ENCODE results near the gene GALNTL6. TPM values are rescaled to one million over a fixed set of nuclear protein-coding genes. Genes with fewer than 3 reads are reported as not detected.

Gene GALNTL6
- total and polyA plus RNA-seq, 2 experiments from 2014 or later: 0.38 to 0.40 TPM

- TF ChIP-seq ZNF462 (CRISPR knock-in tag; IDR thresholded peaks at IDR 0.05) (no peak), REST (IDR thresholded peaks at IDR 0.05; ENCODE audit: unreplicated experiment) (no peak)
Measured at GRCh38 chr4:172390331-172390730, 577.1 kb downstream of the GALNTL6 start (continued).

- H3K27ac Mint-ChIP-seq: no peak overlapping the region
- no peak for TF ChIP-seq POLR2AphosphoS5 (IDR thresholded peaks at IDR 0.05; ENCODE audit: low read depth)
- no peak for TF ChIP-seq ZNF114 (CRISPR knock-in tag; IDR thresholded peaks at IDR 0.05)
- TF ChIP-seq REST (IDR thresholded peaks at IDR 0.05; ENCODE audit: unreplicated experiment): no peak
- no peak for TF ChIP-seq ZNF331 (CRISPR knock-in tag; IDR thresholded peaks at IDR 0.05; ENCODE audit: low read depth)
- TF ChIP-seq CREB1 (CRISPR knock-in tag; IDR thresholded peaks at IDR 0.05; ENCODE audit: low read depth): no peak
- TF ChIP-seq EZH2phosphoT487 (IDR thresholded peaks at IDR 0.05; ENCODE audit: unreplicated experiment): no peak
Measured at GRCh38 chr4:172392741-172393140, 579.5 kb downstream of the GALNTL6 start.

More at GRCh38 chr4:172392741-172393140, 579.5 kb downstream of the GALNTL6 start:
- ATAC-seq (no peak), DNase-seq (ENCODE audit: low spot score) (no peak)
- H3K4me3 ChIP-seq: no peak overlapping the region
- H3K27ac ChIP-seq (ENCODE audit: low read depth): no peak overlapping the region
- H3F3A ChIP-seq (replicated peaks; ENCODE audit: low read depth): no peaks in the 10 kb centered on the region
- Mint-ChIP-seq H3K36me3 (ENCODE audit: low read depth) (no peaks in the 10 kb centered on the region), H3K9me3 (no peaks in the 10 kb centered on the region), H3K4me1 (no peaks in the 10 kb centered on the region), H3K4me3 (no peak overlapping the region), H3K27me3 (ENCODE audit: insufficient read depth, low read depth, poor library complexity) (peaks cover under 1% of the 10 kb centered on the region)
- no peaks in the 10 kb centered on the region for H3K36me3 ChIP-seq (ENCODE audit: insufficient read depth)
- no peak overlapping the region for H3K4me2 ChIP-seq
- no peaks in the 10 kb centered on the region for H3K79me2 ChIP-seq (replicated peaks; ENCODE audit: insufficient read depth)
- H4K20me1 ChIP-seq (replicated peaks; ENCODE audit: insufficient read depth): no peaks in the 10 kb centered on the region
- H3K27me3 ChIP-seq (ENCODE audit: insufficient read depth): no peaks in the 10 kb centered on the region
- H2AFZ ChIP-seq: peak overlapping the region; percentile 38; the same call in 1 of the 2 replicates
- H3K9me2 ChIP-seq (ENCODE audit: insufficient read depth): no peaks in the 10 kb centered on the region
- no peaks in the 10 kb centered on the region for H3K4me1 ChIP-seq (ENCODE audit: insufficient read depth)
